DMS153 treated with DMSO at 0.1 percent for 48 hours (cell line): Measurements from ENCODE around the gene PQBP1.

ENCODE experiments used
- DNase-seq: peaks from one replicate; lab custom pipeline; 2025; ENCODE audit not compliant: unreplicated experiment; lab: John Stamatoyannopoulos, UW

The PQBP1 gene

GRCh38 chrX:48920718-48921104, 23.0 kb downstream of the PQBP1 start:
- no peak for DNase-seq

DNA sequence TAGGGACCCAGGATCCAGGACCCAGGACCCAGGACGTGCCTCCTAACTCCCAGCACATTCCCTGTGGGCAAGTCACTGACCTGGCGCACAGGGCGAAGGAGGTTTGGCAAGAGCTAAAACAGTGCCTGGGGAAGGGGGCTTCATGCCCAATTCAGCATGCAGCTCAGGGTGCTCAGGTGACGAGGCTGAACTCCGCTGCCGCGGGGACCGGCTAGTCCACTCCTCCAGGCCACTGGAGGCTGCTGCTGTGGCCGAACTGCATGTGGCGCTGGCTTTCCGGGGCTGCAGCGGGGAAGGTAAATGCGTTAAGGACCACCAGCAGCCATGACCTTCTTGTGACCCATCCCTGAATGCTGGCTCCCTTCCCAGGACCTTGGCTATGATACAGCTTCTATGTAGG, 26.0 kb downstream of the PQBP1 start:
- DNase-seq, result no peak

DNA sequence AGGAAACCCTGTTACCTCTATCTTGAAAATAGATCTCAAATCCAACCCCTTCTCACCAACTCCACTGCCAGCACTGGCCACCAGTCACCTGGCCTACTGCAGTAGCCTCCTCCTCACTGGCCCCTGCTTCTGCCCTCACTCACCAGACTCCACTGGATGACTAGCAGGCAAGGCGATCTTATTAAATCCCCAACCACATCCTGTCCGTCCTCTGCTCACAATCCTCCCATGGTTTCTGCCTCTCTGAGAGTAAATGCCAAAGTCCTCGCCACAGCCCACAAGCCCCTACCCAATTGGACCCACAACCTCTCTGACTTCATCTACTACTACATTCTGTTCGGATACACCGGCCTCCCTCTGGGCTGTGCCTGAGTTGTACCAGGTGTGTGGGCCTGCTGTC, 26.5 kb downstream of the PQBP1 start:
- DNase-seq, result no peak

GRCh38 chrX:48927123-48927522, 29.4 kb downstream of the PQBP1 start:
- no peak for DNase-seq

DNA sequence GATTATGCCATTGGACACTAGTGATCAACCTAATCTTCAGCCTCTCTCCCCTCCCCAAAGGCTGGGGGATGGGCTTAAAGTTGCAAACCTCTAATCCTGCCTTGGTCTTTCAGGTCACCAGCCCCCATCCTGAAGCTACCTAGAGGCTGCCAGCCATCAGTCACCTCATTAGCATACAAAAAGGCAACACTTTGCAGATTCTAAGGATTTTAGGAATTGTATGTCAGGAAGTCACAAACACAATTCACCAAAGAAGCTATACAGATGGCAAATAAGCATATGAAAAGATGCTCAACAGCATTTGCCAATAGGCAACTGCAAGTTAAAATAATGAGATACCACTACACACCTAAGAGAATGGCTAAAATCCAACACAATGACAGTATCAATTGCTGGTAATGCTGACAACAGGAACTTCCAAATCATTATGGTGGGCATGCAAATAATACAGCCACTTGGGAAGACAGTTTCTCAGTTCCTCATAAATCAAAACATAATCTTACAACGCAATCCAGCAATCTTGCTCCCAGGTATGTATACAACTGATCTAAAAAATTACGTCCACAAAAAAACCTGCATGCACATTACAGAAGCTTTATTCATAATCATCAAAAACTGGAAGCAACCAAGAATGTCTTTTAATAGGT, 30.1 kb downstream of the PQBP1 start:
- DNase-seq, result no peak

GRCh38 chrX:48933757-48934156, 36.0 kb downstream of the PQBP1 start:
- DNase-seq, result no peak

GRCh38 chrX:48934581-48935300, 37.0 kb downstream of the PQBP1 start:
- no peak for DNase-seq

GRCh38 chrX:48935301-48935670, 37.6 kb downstream of the PQBP1 start:
- DNase-seq, result no peak

- no peak for DNase-seq
Observed at GRCh38 chrX:48936429-48937053, 38.8 kb downstream of the PQBP1 start.

GRCh38 chrX:48937054-48937907, 39.6 kb downstream of the PQBP1 start:
- no peak for DNase-seq

- DNase-seq, result no peak
Observed at GRCh38 chrX:48938721-48939425, 41.1 kb downstream of the PQBP1 start.

DNA sequence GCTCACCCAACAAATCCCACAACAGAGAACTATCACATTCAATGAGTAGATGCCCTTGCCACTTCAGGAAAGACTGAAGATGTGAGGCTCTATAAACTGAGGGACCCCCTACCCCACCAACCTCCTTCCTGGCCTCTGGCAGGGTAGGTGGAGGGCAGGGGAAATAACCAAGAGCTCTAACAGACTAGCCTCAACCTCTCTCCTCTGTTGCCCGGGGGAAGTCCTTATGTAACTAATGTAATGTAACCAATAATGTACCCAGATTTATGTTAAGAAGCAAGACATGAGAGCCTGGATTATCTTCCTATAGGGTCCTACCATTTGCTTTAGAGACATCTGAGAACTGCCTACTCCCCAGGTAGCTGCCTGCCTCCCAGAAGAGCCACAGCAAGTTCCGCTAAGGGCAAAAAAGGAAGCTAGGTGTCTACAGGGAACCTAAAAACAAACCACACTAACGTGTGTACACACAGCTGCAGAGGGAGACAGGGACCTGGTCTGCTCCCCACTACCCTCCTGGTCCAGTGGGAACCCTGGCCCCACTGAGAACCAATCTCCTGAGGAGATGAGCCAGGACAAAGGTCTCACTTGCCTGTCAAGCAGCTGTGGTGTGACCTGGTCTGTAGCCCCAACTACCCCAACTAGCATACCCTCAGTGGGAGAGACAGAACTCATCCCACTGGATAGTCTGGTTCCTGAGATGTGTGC, 41.9 kb downstream of the PQBP1 start:
- DNase-seq, result no peak

GRCh38 chrX:48940404-48940955, 42.8 kb downstream of the PQBP1 start:
- DNase-seq, result no peak

- DNase-seq, result no peak
Observed at GRCh38 chrX:48942895-48943294, 45.2 kb downstream of the PQBP1 start.

DNA sequence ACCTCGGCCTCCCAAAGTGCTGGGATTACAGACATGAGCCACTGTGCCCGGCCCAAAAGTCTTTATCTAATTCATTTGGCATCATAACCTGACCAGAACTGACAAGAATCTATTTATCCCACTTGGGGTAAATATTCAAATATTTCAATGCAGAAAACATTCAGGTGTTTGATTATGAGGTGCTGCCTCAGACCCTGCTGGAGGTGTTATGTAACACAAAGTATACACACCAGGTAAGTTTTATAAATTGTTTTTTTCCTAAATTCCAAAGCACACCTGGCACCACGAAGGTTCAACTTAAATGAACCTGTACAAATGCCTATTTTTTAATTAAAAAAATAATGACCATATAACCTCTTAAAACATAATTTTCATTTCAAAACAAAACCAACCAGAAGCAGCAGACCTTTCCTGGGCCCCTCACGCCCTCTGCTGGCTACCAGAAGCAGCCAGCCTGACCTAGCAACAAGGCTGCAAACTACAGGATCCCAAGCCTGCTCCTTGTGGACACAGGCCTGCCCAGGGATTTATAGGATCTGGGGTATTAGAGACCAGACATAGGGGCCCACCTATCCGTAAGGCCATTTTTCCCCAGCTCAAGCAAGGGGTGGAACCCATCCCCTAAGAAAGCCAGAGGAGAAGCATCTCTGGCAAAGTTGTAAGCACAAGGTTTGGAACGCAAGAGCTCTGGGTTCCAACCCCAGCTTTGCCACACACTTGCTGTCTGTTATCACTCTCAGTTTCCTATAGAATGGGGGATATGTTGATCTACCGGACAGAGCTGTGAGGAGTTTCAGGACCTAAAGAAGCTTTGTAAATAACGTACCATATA, 48.0 kb downstream of the PQBP1 start:
- no peak for DNase-seq

DNA sequence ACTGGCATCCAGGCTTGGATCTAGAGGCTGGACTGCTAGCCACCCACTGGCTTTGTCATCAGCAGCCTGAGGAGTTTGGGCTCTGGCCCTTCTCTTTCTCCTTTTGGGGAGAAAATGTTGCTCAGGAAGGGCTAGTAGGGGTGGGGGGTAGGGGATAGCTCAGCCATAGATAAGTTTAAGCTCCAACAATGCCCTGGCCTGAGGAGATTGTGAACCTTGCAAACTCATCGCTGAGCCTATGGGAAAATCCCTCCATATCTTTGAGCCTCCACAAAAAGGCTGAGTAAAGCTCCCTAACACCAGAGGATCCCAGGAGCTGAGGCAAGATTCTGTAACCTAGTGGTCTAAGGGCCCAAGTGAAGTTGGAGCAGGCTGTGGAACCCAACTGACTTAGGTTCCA, 50.9 kb downstream of the PQBP1 start:
- DNase-seq, result no peak
